ENCODE measurements around the gene ITPR1.

GRCh38 chr3:4642611-4643010, 149.5 kb downstream of the ITPR1 start:
- TF ChIP-seq POLR2A (IDR thresholded peaks at IDR 0.05), result no peak
- TF ChIP-seq CTCF (IDR thresholded peaks at IDR 0.05), result no peak

All from esophagus squamous epithelium (tissue), 4 donors.